Activated CD4-positive, alpha-beta T cell treated with anti-CD3 and anti-CD28 coated beads for 4 hours (primary cell): Measurements from ENCODE around the gene COG5.
"Not testable (repeated sequence)": the region's sequence is repeated elsewhere in the genome, so short reads cannot be mapped to it uniquely, and the experiment has no call there.

Source experiments
- DNase-seq, 2 donors: peaks; one replicate each; pipeline ENCODE4 v3.0.0-alpha.2; 2020

The COG5 gene

GRCh38 chr7:107171496-107171895 lies 392.2 kb downstream of the COG5 start:
- no peak for DNase-seq

DNA sequence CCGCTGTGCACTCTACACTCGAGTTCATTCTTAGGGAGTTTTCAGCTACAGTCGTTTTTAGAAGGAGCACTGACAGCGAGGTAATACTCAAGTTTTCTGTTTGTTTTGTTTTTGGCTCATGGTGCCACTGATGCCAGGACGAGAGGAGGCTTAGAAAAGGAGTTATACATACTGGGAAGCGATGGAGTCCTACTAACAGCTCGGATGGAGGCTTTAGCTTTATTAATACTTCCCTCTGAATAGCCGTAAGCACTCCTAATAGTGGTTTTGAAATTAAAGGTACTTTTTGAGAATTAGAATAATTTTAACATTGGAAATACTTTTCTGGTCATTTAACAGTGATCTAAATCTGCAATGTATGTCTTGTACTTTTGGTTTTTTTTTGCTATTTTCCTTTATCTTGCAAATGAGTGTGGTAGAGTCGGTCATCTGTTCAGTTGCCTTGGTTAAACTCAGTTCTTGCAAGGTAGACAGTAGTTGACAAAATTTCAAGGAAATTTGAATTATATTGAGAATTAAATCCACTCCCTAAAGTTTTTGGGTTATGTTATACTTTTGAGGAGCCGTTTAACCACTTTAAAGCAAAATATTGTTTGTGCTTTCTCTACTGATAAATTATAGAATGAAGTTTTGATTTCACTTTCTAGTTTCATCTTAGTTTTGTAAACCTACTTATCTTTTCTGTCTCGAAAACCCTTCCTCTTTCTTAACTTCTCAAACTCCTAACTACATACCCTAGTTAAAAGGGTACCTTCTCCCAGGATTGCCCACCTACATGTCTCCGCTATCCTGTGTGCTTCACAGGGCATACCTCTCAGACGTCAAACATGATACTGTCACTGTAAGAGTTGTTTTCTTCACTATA lies 393.4 kb downstream of the COG5 start:
- DNase-seq: no peak

DNA sequence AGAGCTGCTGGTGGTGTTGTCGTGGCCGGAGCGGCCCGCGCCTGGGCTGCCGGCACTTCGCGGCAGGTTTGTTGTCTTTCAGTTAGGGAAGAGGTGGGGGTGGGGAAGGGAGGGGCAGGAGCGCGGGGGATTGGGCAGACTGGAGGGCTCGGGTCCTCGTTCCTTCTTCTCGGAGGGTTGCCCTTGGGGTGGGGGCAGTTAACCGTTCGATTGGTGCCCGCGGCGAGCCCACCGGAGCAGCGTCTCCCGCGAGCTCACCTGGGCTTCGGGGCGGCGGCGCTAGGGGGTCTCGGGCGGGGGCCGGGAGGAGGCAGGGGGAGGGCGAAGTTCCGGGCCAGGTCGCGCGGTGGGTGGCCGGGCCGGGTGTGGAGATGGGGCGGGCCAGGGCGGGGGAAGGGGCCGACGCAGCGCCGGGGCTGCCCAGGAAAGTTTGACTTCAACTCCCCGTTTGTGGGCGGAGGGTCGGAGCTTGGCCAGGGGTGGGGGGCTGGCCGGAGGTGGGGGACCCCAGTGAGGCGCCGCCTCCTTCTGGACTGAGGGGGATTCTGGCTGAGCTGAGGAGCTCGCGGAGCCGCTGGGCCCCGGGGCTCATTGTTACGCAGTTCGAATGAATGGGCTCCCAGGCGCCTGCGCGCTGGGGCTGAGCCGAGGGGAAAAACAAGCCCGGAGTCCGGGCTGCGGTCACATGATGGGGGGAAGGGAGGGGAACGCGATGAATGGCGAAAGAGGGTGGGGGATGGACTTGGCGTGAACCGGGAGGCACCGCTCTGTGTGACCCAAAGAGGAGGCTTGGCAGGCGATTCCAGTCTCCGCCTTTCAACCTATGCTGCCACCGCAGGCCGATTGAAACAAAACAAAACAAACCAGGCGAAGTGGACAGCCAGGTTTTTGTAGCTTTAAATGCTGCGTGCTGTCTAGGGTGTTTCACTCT lies 394.3 kb downstream of the COG5 start:
- DNase-seq: peak; percentile 71 to 78

- peak; percentile 98 for DNase-seq
Observed at GRCh38 chr7:107168233-107169119, 395.2 kb downstream of the COG5 start, which contains the start of gene HBP1. Gene HBP1 (plus strand): TSS chr7:107169003. CDS start chr7:107179894, 10,891 bp downstream.

DNA sequence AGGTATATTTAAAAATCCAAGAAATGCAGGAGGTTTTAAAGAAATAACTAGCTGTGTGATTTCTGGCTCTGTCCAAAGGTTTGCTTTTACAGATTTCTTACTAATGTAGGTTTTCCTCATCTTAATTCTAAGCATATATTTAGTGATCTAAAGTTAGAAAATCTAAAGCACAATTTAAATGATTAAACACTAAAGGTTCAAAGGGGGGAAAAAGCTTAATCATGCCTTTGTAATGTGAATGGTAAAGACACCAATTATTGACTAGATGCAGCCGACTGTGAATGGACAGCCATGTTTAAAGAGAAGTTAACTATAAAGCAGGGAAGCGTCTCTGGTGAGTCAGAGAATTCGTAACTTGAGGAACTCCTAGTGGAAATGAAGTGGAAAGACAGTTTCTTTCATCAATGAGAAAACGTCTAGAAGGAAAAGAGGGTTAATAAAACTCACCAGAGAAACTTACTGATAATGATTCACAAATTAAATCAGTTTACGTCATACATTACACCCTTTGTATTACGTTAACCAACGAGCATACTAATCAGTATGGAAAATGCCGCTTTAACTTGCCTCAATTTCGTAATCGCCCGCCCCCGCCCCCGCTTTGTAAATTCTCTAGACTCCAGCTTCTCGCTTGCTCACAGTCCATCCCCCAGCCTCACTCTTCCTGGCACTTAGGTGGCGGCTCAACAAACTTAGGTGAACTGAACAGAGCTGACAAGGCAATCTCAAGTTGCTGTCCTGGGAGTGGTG lies 396.1 kb downstream of the COG5 start:
- peak; percentile 75 for DNase-seq

GRCh38 chr7:107166736-107167426 lies 396.8 kb downstream of the COG5 start:
- DNase-seq: no peak

DNA sequence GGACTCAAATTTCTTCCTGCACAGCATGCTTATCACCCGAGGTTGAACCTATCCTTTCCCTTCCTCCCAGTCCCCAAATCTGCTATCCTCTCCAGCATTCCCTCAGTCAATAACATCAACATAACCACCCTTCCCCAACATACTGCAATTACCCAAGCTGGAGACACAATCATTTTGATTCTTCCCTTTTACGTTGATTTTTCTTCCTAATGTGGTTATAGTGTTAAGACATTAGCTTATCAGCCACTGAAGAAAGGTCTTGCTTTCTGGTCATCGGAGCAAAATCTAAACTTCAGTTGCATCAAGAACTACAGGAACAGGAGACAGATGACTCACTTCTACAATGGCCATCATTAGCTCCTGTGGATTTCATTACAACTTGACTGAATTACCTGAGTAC lies 398.4 kb downstream of the COG5 start:
- no peak for DNase-seq

DNA sequence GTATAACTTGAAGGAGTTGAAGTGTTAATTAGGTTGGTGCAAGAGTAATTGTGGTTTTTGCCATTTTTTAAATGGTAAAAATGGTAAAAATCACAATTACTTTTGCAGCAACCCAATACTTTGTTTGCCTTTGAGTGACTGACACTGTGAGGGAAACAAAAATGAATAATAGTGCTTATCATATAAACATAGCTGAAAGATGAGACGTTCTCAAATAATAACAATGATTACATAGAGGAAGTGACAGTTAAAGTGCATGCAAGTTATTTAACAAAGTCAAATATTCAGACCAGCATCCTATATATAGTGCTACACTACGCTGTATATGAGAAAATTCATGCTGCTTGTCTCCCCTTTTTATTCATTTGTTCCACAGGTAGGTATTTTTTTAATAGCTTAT lies 399.6 kb downstream of the COG5 start:
- no peak for DNase-seq

DNA sequence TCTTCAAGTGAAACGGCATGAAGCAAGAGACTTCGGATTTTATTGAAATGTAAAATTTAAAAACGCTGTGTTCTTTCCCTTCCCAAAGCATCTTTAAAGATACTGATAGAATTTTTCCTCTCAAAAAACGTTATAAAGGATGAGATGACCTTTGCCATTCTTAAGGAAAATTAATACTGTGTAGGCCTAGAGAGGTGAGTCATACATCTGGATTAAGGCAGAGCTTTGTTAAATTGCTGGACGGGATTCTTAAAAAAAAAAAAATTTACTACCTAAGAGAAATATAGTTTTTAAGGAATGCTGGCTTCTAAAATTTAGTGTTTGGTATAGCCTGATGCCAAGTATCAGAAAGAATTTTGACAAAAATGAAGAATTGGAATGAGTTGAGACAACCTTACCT lies 401.2 kb downstream of the COG5 start:
- DNase-seq: no peak

- DNase-seq: no peak
Observed at GRCh38 chr7:107161415-107161814, 402.3 kb downstream of the COG5 start.

DNA sequence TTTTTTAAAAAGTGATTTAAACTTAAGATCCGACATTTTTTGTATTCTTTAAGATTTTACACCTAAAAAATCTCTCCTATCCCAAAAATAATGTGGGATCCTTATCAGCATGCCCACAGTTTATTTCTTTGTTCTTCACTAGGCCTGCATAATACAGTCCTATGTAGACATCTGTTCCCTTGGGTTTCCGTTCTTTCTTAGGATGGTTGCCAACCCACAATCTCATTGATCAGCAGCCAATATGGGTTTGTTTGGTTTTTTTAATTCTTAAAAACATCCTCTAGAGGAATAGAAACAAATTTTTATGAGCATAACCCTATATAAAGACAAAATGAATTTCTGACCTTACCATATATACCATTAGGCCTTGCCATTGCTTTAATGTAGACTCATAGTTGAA lies 403.3 kb downstream of the COG5 start:
- DNase-seq: no peak

- no peak for DNase-seq
Observed at GRCh38 chr7:107158028-107158427, 405.7 kb downstream of the COG5 start.

DNA sequence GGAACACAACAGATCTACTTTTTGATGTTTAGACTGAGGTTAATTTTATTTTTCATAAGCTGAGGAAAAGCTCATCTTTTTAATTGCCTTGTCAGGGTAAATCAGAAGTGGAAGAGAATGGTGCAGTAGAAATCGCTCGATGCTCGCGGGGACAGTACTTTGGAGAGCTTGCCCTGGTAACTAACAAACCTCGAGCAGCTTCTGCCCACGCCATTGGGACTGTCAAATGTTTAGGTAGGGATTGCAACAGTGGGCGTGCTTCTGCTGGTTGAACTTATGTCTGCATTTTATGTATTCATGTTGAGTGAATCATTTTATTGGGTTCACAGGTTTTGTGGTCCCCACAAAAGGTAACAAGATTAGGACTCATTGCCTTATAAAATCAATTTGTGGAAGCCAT lies 406.6 kb downstream of the COG5 start:
- DNase-seq: no peak

DNA sequence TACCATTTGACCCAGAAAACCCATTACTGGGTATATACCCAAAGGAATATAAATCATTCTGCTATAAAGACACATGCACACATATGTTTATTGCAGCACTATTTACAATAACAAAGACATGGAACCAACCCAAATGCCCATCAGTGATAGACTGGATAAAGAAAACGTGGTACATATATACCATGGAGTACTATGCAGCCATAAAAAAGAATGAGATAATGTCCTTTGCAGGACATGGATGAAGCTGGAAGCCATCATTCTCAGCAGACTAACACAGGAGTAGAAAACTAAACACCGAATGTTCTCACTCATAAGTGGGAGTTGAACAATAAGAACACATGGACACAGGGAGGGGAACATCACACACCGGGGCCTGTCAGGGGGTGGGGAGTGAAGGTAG lies 408.0 kb downstream of the COG5 start:
- not testable (repeated sequence) for DNase-seq

DNA sequence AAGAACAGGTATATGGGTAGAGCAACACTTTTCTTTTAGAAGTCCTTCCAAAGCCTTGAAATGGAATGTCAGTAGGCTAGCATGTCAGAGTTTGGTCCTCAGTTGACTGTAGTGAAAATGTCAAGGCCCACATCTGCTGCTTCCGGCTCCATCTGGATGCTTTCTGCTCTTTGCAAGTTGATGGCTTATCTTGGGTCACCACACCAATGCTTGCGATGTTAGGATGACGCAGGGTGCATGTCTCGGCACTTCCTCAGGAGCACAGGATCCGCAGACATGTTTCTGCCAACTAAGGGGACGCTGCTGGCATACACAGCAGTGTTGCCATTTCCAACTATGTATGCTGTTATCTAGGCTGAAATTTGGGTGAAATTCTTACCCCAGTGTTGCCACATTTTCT lies 408.9 kb downstream of the COG5 start:
- DNase-seq: no peak

GRCh38 chr7:107152011-107152410 lies 411.7 kb downstream of the COG5 start:
- no peak for DNase-seq
